Adrenal gland (tissue), 12 donors: ENCODE measurements around the gene MAST4. TPM values are rescaled to one million over a fixed set of nuclear protein-coding genes. Genes with fewer than 3 reads are reported as not detected.

Source experiments
- DNase-seq, 7 donors: peaks; one replicate each; pipeline ENCODE4 v3.0.0-alpha.2; 2019 to 2020
- H3K27ac ChIP-seq, 5 donors: fragments of 200-600 bp; sonication (generic) in 4 of 5; 1 replicate in 3 of 5; 2 replicates in 2 of 5; pipeline versions ENCODE4 v1.5.1 to v1.8.0; 2016 to 2020; ENCODE audit warnings: mild to moderate bottlenecking in 1 of 5
- H3K27me3 ChIP-seq: fragments of 200-600 bp; 2 replicates; pipeline ENCODE4 v1.8.0; 2021
- H3K36me3 ChIP-seq, 2 donors: fragments of 200-600 bp; replicated peaks in 1 of 2; 1 replicate in 1 of 2; 2 replicates in 1 of 2; pipeline versions ENCODE4 v1.5.1 to v1.8.0; 2018 to 2022
- H3K4me1 ChIP-seq, 2 donors: fragments of 200-600 bp; replicated peaks in 1 of 2; 1 replicate in 1 of 2; 2 replicates in 1 of 2; pipeline versions ENCODE4 v1.5.1 to v1.8.0; 2018 to 2021
- H3K4me3 ChIP-seq, 4 donors: fragments of 200-600 bp; sonication (generic) in 3 of 4; one replicate each; pipeline ENCODE4 v1.5.1; 2016 to 2018
- H3K9me3 ChIP-seq, 3 donors: fragments of 200-600 bp; sonication (generic) in 1 of 3; replicated peaks in 1 of 3; 1 replicate in 2 of 3; 2 replicates in 1 of 3; pipeline versions ENCODE4 v1.5.1 to v1.8.0; 2016 to 2021
- POLR2A ChIP-seq, 2 donors: fragments of 450-650 bp; IDR thresholded peaks; one replicate each; pipeline ENCODE4 v1.6.1; 2017; ENCODE audit warnings: antibody characterized with exemption in 2 of 2, mild to moderate bottlenecking in 2 of 2, moderate library complexity in 1 of 2
- WGBS, 4 donors: extraction: QIAGEN DNeasy Blood & Tissue Kit in 2 of 4; methylation state at CpG; one replicate each; pipeline versions ENCODE4 v1.1.5 to v1.1.7; 2013 to 2017; 5-methylcytosine and 5-hydroxymethylcytosine counted together
- intact Hi-C, 2 donors: fragments of 100-400 bp; cut with DNase I; formaldehyde crosslinking; loops; one replicate each; pipeline versions ENCODE4 v1.14.1 to v1.15.0; 2022 to 2023
- polyA plus RNA-seq, 3 donors: library from polyadenylated mRNA; stranded (reverse); fragments of 200-250 nt in 2 of 3; fragments of 350-450 nt in 1 of 3; fragmentation: Illumina TruSeq in 1 of 3; extraction: RNeasy Lipid Tissue Mini Kit (QIAGEN cat#74804) in 1 of 3; gene quantifications; one replicate each; pipeline ENCODE4 v1.2.3, GENCODE V29; 2013 to 2014
- total RNA-seq, 9 donors: library from RNA; depleted of rRNA in 4 of 9; stranded (reverse); fragments of >200 nt in 4 of 9; fragments of 120-200 nt in 1 of 9; fragmentation: NEBNext Ultra II Directional in 1 of 9; extraction: Animal tissue kit (Norgen Biotek cat#: 25700) in 1 of 9; gene quantifications; one replicate each; pipeline versions ENCODE4 v1.1.0 to v1.2.4, GENCODE V29; 2013 to 2023
- TF ChIP-seq, protein P1 (sequence below), 6 experiments: fragments of 450-650 bp in 4 of 6; fragments of 200-600 bp in 2 of 6; sonication (generic) in 1 of 6; IDR thresholded peaks; 1 replicate in 5 of 6; 2 replicates in 1 of 6; pipeline versions ENCODE4 v1.5.1 to v1.8.0; 2016 to 2021; ENCODE audit warnings: antibody characterized with exemption in 6 of 6, mild to moderate bottlenecking in 2 of 6, moderate library complexity in 1 of 6
- donor health status: healthy with polysubstance abuse.
- donor health status: Bipolar disorder and iron deficiency.
- donor health status: DM: yes; HTN: yes; CAD: no.
- donor health status: DM: no; HTN: no; CAD: no.
- donor health status: DM: no; HTN: no; CAD: no.
- donor health status: DM: yes; HTN: yes; CAD: no.

MAST4 gene
- total and polyA plus RNA-seq, 12 donors, result 12.3 to 95.0 (median 42.8) TPM

- H3K9me3 ChIP-seq, result no peaks in the 10 kb centered on the region
- H3K4me3 ChIP-seq, result no peak overlapping the region
- H3K27ac ChIP-seq, result no peak overlapping the region
- DNase-seq, result no peak
- H3K4me1 ChIP-seq, result peaks cover 11 to 23% of the 10 kb centered on the region in 2 donors
- intact Hi-C loops, result no loop called here
- TF ChIP-seq POLR2A (IDR thresholded peaks at IDR 0.05), result no peak
- TF ChIP-seq, protein P1, sequence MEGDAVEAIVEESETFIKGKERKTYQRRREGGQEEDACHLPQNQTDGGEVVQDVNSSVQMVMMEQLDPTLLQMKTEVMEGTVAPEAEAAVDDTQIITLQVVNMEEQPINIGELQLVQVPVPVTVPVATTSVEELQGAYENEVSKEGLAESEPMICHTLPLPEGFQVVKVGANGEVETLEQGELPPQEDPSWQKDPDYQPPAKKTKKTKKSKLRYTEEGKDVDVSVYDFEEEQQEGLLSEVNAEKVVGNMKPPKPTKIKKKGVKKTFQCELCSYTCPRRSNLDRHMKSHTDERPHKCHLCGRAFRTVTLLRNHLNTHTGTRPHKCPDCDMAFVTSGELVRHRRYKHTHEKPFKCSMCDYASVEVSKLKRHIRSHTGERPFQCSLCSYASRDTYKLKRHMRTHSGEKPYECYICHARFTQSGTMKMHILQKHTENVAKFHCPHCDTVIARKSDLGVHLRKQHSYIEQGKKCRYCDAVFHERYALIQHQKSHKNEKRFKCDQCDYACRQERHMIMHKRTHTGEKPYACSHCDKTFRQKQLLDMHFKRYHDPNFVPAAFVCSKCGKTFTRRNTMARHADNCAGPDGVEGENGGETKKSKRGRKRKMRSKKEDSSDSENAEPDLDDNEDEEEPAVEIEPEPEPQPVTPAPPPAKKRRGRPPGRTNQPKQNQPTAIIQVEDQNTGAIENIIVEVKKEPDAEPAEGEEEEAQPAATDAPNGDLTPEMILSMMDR (IDR thresholded peaks at IDR 0.05), result no peak
- H3K27me3 ChIP-seq, result no peaks in the 10 kb centered on the region
- peaks cover 0 to 7% of the 10 kb centered on the region in 2 donors for H3K36me3 ChIP-seq
Observed at GRCh38 chr5:67098656-67099055, 502.5 kb downstream of the MAST4 start.

DNA sequence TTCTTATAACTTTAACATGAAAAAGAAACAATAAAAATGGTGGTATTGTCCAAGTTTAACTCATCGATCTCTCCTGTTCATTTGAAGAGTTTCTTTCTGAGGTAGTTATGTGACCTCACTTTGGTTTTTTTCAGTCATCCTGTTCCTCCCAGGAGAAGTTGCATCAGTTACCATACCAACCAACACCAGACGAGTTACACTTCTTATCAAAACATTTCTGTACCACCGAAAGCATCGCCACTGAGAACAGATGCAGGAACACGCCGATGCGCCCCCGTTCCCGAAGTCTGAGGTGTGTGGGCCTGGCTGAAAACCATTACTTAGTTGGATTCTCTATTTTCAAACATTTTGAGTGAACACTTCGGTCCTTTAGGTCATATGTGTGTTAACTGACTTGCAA is 504.1 kb downstream of the MAST4 start:
- no peaks in the 10 kb centered on the region for H3K27me3 ChIP-seq
- peaks cover 2 to 13% of the 10 kb centered on the region in 2 donors for H3K4me1 ChIP-seq
- no peaks in the 10 kb centered on the region for H3K9me3 ChIP-seq
- no peak for TF ChIP-seq POLR2A (IDR thresholded peaks at IDR 0.05)
- TF ChIP-seq, protein P1 (IDR thresholded peaks at IDR 0.05), result no peak
- 89 to 95% (median 92%) methylated on average over 10 of the region's 10 CpGs for WGBS, 4 donors
- peaks cover 0 to 7% of the 10 kb centered on the region in 2 donors for H3K36me3 ChIP-seq
- H3K27ac ChIP-seq, result no peak overlapping the region
- DNase-seq, result no peak
- no peak overlapping the region for H3K4me3 ChIP-seq
- intact Hi-C loops, result no loop called here

- Histone ChIP-seq H3K9me3 (no peaks in the 10 kb centered on the region), H3K4me1 (peaks cover 0 to 9% of the 10 kb centered on the region in 2 donors), H3K27me3 (no peaks in the 10 kb centered on the region), H3K36me3 (peaks cover 0 to 7% of the 10 kb centered on the region in 2 donors), H3K27ac (no peak overlapping the region), H3K4me3 (no peak overlapping the region)
- TF ChIP-seq POLR2A (IDR thresholded peaks at IDR 0.05), result no peak
- TF ChIP-seq, protein P1 (IDR thresholded peaks at IDR 0.05), result no peak
- no peak for DNase-seq
- intact Hi-C loops, result no loop called here
- WGBS, 4 donors, result 88 to 96% (median 93%) methylated on average over 4 of the region's 4 CpGs
Observed at GRCh38 chr5:67102708-67103107, 506.5 kb downstream of the MAST4 start.

GRCh38 chr5:67104859-67105258 is 508.7 kb downstream of the MAST4 start:
- no peak for TF ChIP-seq POLR2A (IDR thresholded peaks at IDR 0.05)
- TF ChIP-seq, protein P1 (IDR thresholded peaks at IDR 0.05), result no peak
- no peak overlapping the region for H3K4me3 ChIP-seq
- no peaks in the 10 kb centered on the region for H3K9me3 ChIP-seq
- 92 to 97% (median 95%) methylated on average over 1 of the region's 1 CpG for WGBS, 4 donors
- intact Hi-C loops, result no loop called here
- no peak overlapping the region for H3K27ac ChIP-seq
- DNase-seq, result no peak
- peaks cover 0 to 7% of the 10 kb centered on the region in 2 donors for H3K36me3 ChIP-seq
- peaks cover 0 to 9% of the 10 kb centered on the region in 2 donors for H3K4me1 ChIP-seq
- no peaks in the 10 kb centered on the region for H3K27me3 ChIP-seq
